H9 (cell line): Measurements from ENCODE around the gene TSPAN13. TPM values are rescaled to one million over a fixed set of nuclear protein-coding genes. Genes with fewer than 3 reads are reported as not detected.

ENCODE experiments used
- DNase-seq: peaks from one replicate; pipeline ENCODE4 v3.0.0-alpha.2; 2017
- H2AFZ ChIP-seq: one replicate; pipeline ENCODE4 v1.6.1; 2013; ENCODE audit warnings: mild to moderate bottlenecking, low read length, control low read depth, moderate library complexity
- H2AK5ac ChIP-seq: 2 replicates; pipeline ENCODE4 v1.6.1; 2013; ENCODE audit warnings: low read length, control low read depth, mixed read lengths; ENCODE audit not compliant: insufficient read length
- H2BK120ac ChIP-seq: one replicate; pipeline ENCODE4 v1.6.1; 2013; ENCODE audit warnings: low read depth, mild to moderate bottlenecking, low read length, control low read depth, inconsistent platforms; ENCODE audit not compliant: poor library complexity, severe bottlenecking
- H2BK12ac ChIP-seq: 2 replicates; pipeline ENCODE4 v1.6.1; 2013; ENCODE audit warnings: low read length, control low read depth, mixed read lengths, low read depth; ENCODE audit not compliant: insufficient read length
- H2BK15ac ChIP-seq: 2 replicates; pipeline ENCODE4 v1.6.1; 2013; ENCODE audit warnings: low read depth, low read length, control low read depth
- H2BK20ac ChIP-seq: one replicate; pipeline ENCODE4 v1.6.1; 2013; ENCODE audit warnings: low read depth, mild to moderate bottlenecking, low read length, control low read depth, inconsistent platforms; ENCODE audit not compliant: poor library complexity, severe bottlenecking
- H2BK5ac ChIP-seq: 2 replicates; pipeline ENCODE4 v1.6.1; 2013; ENCODE audit warnings: low read length, control low read depth, mixed read lengths; ENCODE audit not compliant: insufficient read length
- H3K14ac ChIP-seq: 2 replicates; pipeline ENCODE4 v1.6.1; 2013; ENCODE audit warnings: low read length, control low read depth; ENCODE audit not compliant: insufficient read depth
- H3K18ac ChIP-seq: 2 replicates; pipeline ENCODE4 v1.6.1; 2013; ENCODE audit warnings: low read depth, mild to moderate bottlenecking, mixed read lengths, low read length, control low read depth; ENCODE audit not compliant: insufficient read length
- H3K23ac ChIP-seq: 2 replicates; pipeline ENCODE4 v1.6.1; 2013; ENCODE audit warnings: low read length, control low read depth, mixed read lengths, low read depth; ENCODE audit not compliant: insufficient read length
- H3K23me2 ChIP-seq: 2 replicates; pipeline ENCODE4 v1.6.1; 2013; ENCODE audit warnings: low read depth, mild to moderate bottlenecking, mixed read lengths, low read length, control low read depth; ENCODE audit not compliant: insufficient read length, poor library complexity, severe bottlenecking
- H3K27ac ChIP-seq: 2 replicates; pipeline ENCODE4 v1.5.1; 2013; ENCODE audit warnings: low read length, control low read depth, mixed read lengths, low read depth; ENCODE audit not compliant: insufficient read length
- H3K27me3 ChIP-seq: 2 replicates; pipeline ENCODE4 v1.6.1; 2013; ENCODE audit warnings: low read length, control low read depth, inconsistent platforms; ENCODE audit not compliant: insufficient read depth
- H3K4ac ChIP-seq: 2 replicates; pipeline ENCODE4 v1.6.1; 2013; ENCODE audit warnings: low read depth, mild to moderate bottlenecking, control low read depth, inconsistent platforms, low read length, moderate library complexity
- H3K4me1 ChIP-seq: 2 replicates; pipeline ENCODE4 v1.6.1; 2013; ENCODE audit warnings: low read length, control low read depth, inconsistent platforms; ENCODE audit not compliant: insufficient read depth
- H3K4me2 ChIP-seq: 2 replicates; pipeline ENCODE4 v1.6.1; 2013; ENCODE audit warnings: low read length, control low read depth, mixed read lengths; ENCODE audit not compliant: insufficient read length, insufficient read depth
- H3K56ac ChIP-seq: 2 replicates; pipeline ENCODE4 v1.6.1; 2013; ENCODE audit warnings: low read depth, mild to moderate bottlenecking, mixed read lengths, low read length, control low read depth; ENCODE audit not compliant: insufficient read length
- H3K79me1 ChIP-seq: 2 replicates; pipeline ENCODE4 v1.6.1; 2013; ENCODE audit warnings: low read depth, mild to moderate bottlenecking, moderate library complexity, low read length, control low read depth, inconsistent platforms; ENCODE audit not compliant: insufficient read depth, poor library complexity, severe bottlenecking
- H3K79me2 ChIP-seq: 2 replicates; pipeline ENCODE4 v1.6.1; 2013; ENCODE audit warnings: low read length, control low read depth, inconsistent platforms; ENCODE audit not compliant: insufficient read depth
- H3K9ac ChIP-seq: 2 replicates; pipeline ENCODE4 v1.6.1; 2013; ENCODE audit warnings: low read length, control low read depth, mixed read lengths; ENCODE audit not compliant: insufficient read length; ENCODE audit errors: extremely low read depth
- H3K9me3 ChIP-seq: one replicate; pipeline ENCODE4 v1.6.1; 2013; ENCODE audit warnings: low read depth, low read length, inconsistent platforms; ENCODE audit not compliant: control insufficient read depth
- H3T11ph ChIP-seq: one replicate; pipeline ENCODE4 v1.6.1; 2013; ENCODE audit warnings: mild to moderate bottlenecking, low read length, control low read depth, inconsistent platforms
- H4K20me1 ChIP-seq: one replicate; pipeline ENCODE4 v1.6.1; 2013; ENCODE audit not compliant: control insufficient read depth, insufficient read length, insufficient read depth
- H4K5ac ChIP-seq: 2 replicates; pipeline ENCODE4 v1.6.1; 2013; ENCODE audit warnings: low read depth, mild to moderate bottlenecking, mixed read lengths, low read length, control low read depth; ENCODE audit not compliant: insufficient read length
- H4K8ac ChIP-seq: replicated peaks from 2 replicates; pipeline ENCODE4 v1.6.1; 2013; ENCODE audit warnings: low read length, control low read depth, mixed read lengths, low read depth; ENCODE audit not compliant: insufficient read length
- H4K91ac ChIP-seq: 2 replicates; pipeline ENCODE4 v1.6.1; 2013; ENCODE audit warnings: low read depth, mild to moderate bottlenecking, moderate library complexity, mixed read lengths, low read length, control low read depth; ENCODE audit not compliant: insufficient read length
- H3K27ac Mint-ChIP-seq, 3 experiments: 2 replicates in 2 of 3; 3 replicates in 1 of 3; pipeline ENCODE4 v1.8.0; 2020 to 2021; ENCODE audit warnings: mixed read lengths in 3 of 3, mild to moderate bottlenecking in 1 of 3, moderate library complexity in 1 of 3
- H3K27me3 Mint-ChIP-seq: 2 replicates; pipeline ENCODE4 v1.8.0; 2021; ENCODE audit warnings: low read depth, mild to moderate bottlenecking, moderate library complexity, mixed read lengths
- H3K36me3 Mint-ChIP-seq, 3 experiments: 2 replicates in 2 of 3; 3 replicates in 1 of 3; pipeline ENCODE4 v1.8.0; 2020 to 2021; ENCODE audit warnings: low read depth in 3 of 3, mixed read lengths in 3 of 3; ENCODE audit not compliant: insufficient read depth in 1 of 3
- H3K4me1 Mint-ChIP-seq, 2 experiments: 2 replicates each; pipeline ENCODE4 v1.8.0; 2020; ENCODE audit warnings: mixed read lengths in 2 of 2
- H3K4me3 Mint-ChIP-seq, 2 experiments: 2 replicates in 1 of 2; 3 replicates in 1 of 2; pipeline ENCODE4 v1.8.0; 2020 to 2021; ENCODE audit warnings: mild to moderate bottlenecking in 2 of 2, mixed read lengths in 2 of 2, moderate library complexity in 1 of 2
- H3K9me3 Mint-ChIP-seq, 2 experiments: 2 replicates in 1 of 2; 3 replicates in 1 of 2; pipeline ENCODE4 v1.8.0; 2020; ENCODE audit warnings: mild to moderate bottlenecking in 2 of 2, mixed read lengths in 2 of 2, moderate library complexity in 1 of 2
- WGBS: extraction: QIAGEN DNeasy Blood & Tissue Kit; methylation state at CpG from one replicate; pipeline ENCODE4 v1.1.7; 2013; ENCODE audit warnings: missing lambda C conversion rate, low lambda C conversion rate, mixed read lengths; ENCODE audit not compliant: insufficient read length; ENCODE audit errors: extremely low coverage; 5-methylcytosine and 5-hydroxymethylcytosine counted together
- total RNA-seq: library from RNA; stranded (reverse); gene quantifications from 2 replicates; pipeline ENCODE4 v1.2.1, GENCODE V29; 2021
- TF ChIP-seq, protein P1 (sequence below): fragments of 200-600 bp; sonication (generic); conservative IDR thresholded peaks from 3 replicates; pipeline ENCODE4 v1.8.0; 2021; ENCODE audit warnings: antibody characterized with exemption, mild to moderate bottlenecking

TSPAN13 gene
- total RNA-seq, 1 experiment from 2014 or later, result 18.7 TPM

DNA sequence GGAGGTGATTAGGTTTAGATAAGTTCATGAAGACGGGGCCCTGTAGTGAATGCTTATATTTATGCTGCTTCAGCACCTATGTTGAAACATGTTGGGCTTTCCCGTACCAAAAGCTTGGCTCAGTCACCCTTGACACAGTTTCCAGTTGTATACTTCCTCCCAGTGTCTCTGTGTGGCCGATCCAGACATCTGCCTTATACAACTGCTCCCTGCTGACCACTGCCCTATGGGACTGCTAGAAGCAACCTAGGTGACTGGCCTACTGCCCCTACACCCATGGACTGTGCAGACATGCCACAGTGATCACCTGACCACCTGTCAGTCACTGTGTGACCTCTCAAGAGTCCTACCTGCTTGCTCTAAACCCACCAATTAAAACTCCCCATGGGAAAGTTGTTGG is 22.6 kb upstream of the TSPAN13 start:
- no peak overlapping the region for H3K18ac ChIP-seq
- H3K9me3 ChIP-seq, result no peaks in the 10 kb centered on the region
- H2BK15ac ChIP-seq, result no peak overlapping the region
- no peak overlapping the region for H3K4me2 ChIP-seq
- no peak overlapping the region for H4K8ac ChIP-seq
- H3K27me3 Mint-ChIP-seq, result no peaks in the 10 kb centered on the region
- H3K4me3 Mint-ChIP-seq, result no peak overlapping the region
- no peak overlapping the region for H3T11ph ChIP-seq
- H2BK20ac ChIP-seq, result no peak overlapping the region
- no peak overlapping the region for H3K23ac ChIP-seq
- H3K9me3 Mint-ChIP-seq, result no peaks in the 10 kb centered on the region
- no peak overlapping the region for H2AK5ac ChIP-seq
- no peak overlapping the region for H2BK12ac ChIP-seq
- WGBS, result no CpG with 5 or more reads among the region's 3 CpGs
- H3K56ac ChIP-seq, result no peak overlapping the region
- no peaks in the 10 kb centered on the region for H3K79me2 ChIP-seq
- no peak overlapping the region for H2BK120ac ChIP-seq
- H3K4me1 Mint-ChIP-seq, result no peaks in the 10 kb centered on the region
- TF ChIP-seq, protein P1, sequence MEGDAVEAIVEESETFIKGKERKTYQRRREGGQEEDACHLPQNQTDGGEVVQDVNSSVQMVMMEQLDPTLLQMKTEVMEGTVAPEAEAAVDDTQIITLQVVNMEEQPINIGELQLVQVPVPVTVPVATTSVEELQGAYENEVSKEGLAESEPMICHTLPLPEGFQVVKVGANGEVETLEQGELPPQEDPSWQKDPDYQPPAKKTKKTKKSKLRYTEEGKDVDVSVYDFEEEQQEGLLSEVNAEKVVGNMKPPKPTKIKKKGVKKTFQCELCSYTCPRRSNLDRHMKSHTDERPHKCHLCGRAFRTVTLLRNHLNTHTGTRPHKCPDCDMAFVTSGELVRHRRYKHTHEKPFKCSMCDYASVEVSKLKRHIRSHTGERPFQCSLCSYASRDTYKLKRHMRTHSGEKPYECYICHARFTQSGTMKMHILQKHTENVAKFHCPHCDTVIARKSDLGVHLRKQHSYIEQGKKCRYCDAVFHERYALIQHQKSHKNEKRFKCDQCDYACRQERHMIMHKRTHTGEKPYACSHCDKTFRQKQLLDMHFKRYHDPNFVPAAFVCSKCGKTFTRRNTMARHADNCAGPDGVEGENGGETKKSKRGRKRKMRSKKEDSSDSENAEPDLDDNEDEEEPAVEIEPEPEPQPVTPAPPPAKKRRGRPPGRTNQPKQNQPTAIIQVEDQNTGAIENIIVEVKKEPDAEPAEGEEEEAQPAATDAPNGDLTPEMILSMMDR, result no peak
- no peak overlapping the region for H2AFZ ChIP-seq
- H3K14ac ChIP-seq, result no peak overlapping the region
- no peaks in the 10 kb centered on the region for H4K20me1 ChIP-seq
- H3K23me2 ChIP-seq, result no peaks in the 10 kb centered on the region
- no peaks in the 10 kb centered on the region for H3K4me1 ChIP-seq
- H4K91ac ChIP-seq, result no peak overlapping the region
- no peak overlapping the region for H3K27ac ChIP-seq
- H3K79me1 ChIP-seq, result no peaks in the 10 kb centered on the region
- DNase-seq, result no peak
- no peak overlapping the region for H4K5ac ChIP-seq
- no peak overlapping the region for H3K9ac ChIP-seq
- H3K27ac Mint-ChIP-seq, result no peak overlapping the region; a peak in 1 of 7 replicates
- no peaks in the 10 kb centered on the region for H3K27me3 ChIP-seq
- H3K36me3 Mint-ChIP-seq, result 0 out of 7 replicates have a peak, but pooled peaks cover 0 to 2% (median 0%) of the 10 kb centered on the region in 3 experiments
- H2BK5ac ChIP-seq, result no peak overlapping the region
- H3K4ac ChIP-seq, result no peak overlapping the region
